ENCODE measurements around the gene THOC6. TPM values are rescaled to one million over a fixed set of nuclear protein-coding genes. Genes with fewer than 3 reads are reported as not detected.
A peak's percentile ranks its signal among the peaks of the same experiment; 100 is the strongest.

The THOC6 gene
- polyA plus RNA-seq, 2 of the 4 experiments (the other 2 are of a cell fraction): 32.5 to 53.2 TPM

- no peak for TF ChIP-seq BCL3 (IDR thresholded peaks at IDR 0.05)
- no peak for TF ChIP-seq HMGXB4 (CRISPR knock-in tag; IDR thresholded peaks at IDR 0.05; ENCODE audit: borderline replicate concordance)
These were observed 22.5 kb upstream of the THOC6 start (continued) for GRCh38 chr16:3001316-3001715.

GRCh38 chr16:3003582-3004270 is 20.1 kb upstream of the THOC6 start:
- Histone ChIP-seq H3K4me2 (peak overlapping the region; percentile 100), H3K4me1 (peaks cover 15% of the 10 kb centered on the region; the same call in 2 of the 3 replicates), H3K4me3 (peak overlapping the region; percentile 65), H3K27ac (peak overlapping the region; percentile 76 to 87; a peak in 5 of 6 replicates), H3K9me3 (no peaks in the 10 kb centered on the region)
- ChIA-PET CTCF (interaction anchor here (0.6 to 14.8 kb wide), 25 partner anchors 8 to 1278 kb away, joined by 3 to 214 read pairs (median 4); partner anchors contain the start of genes CLDN6, HCFC1R1, THOC6 and TNFRSF12A), POLR2A (interaction anchor here (1.7 to 9.6 kb wide), 2 partner anchors 18 to 25 kb away, joined by 7 to 107 read pairs; partner anchors contain the start of genes HCFC1R1, THOC6 and TNFRSF12A)
- ATAC-seq (peak; percentile 96 to 98), DNase-seq (ENCODE audit: low read depth in 1 of 2, low spot score in 1 of 2) (peak; percentile 99 to 100), FAIRE-seq (peak; percentile 88)
- no peak for TF ChIP-seq ZNF302 (CRISPR knock-in tag; IDR thresholded peaks at IDR 0.05)
- no peak for TF ChIP-seq KDM5A (IDR thresholded peaks at IDR 0.05)
- TF ChIP-seq SMC3 (IDR thresholded peaks at IDR 0.05): peak; percentile 62
- no peak for TF ChIP-seq PHF8 (IDR thresholded peaks at IDR 0.05; ENCODE audit: borderline replicate concordance, low read depth)
- TF ChIP-seq CEBPB (IDR thresholded peaks at IDR 0.05): no peak
- TF ChIP-seq HOXA7 (CRISPR knock-in tag; IDR thresholded peaks at IDR 0.05): no peak
- no peak for TF ChIP-seq BCL3 (IDR thresholded peaks at IDR 0.05)
- no peak for TF ChIP-seq KDM1A (IDR thresholded peaks at IDR 0.05; ENCODE audit: low read depth)
- TF ChIP-seq TFCP2L1 (CRISPR knock-in tag; IDR thresholded peaks at IDR 0.05): no peak
- TF ChIP-seq JUNB (IDR thresholded peaks at IDR 0.05): no peak
- no peak for TF ChIP-seq HEYL (CRISPR knock-in tag; IDR thresholded peaks at IDR 0.05)
- no peak for TF ChIP-seq NPAS2 (CRISPR knock-in tag; IDR thresholded peaks at IDR 0.05; ENCODE audit: borderline replicate concordance)
- peak; percentile 43; the same call in 1 of the 2 replicates for TF ChIP-seq USF2 (IDR thresholded peaks at IDR 0.05)
- no peak for TF ChIP-seq ZSCAN20 (CRISPR knock-in tag; IDR thresholded peaks at IDR 0.05)
- peak; percentile 71 for TF ChIP-seq CTCF (IDR thresholded peaks at IDR 0.05)
- peak; percentile 76 for TF ChIP-seq PBX3 (IDR thresholded peaks at IDR 0.05)
- TF ChIP-seq ZC3H11A (IDR thresholded peaks at IDR 0.05): no peak
- TF ChIP-seq MAFK (IDR thresholded peaks at IDR 0.05; ENCODE audit: partially characterized antibody): no peak
- TF ChIP-seq RAD21 (conservative IDR thresholded peaks at IDR 0.05 in 1 of 2, IDR thresholded peaks at IDR 0.05 in 1 of 2): peak; percentile 74 to 85
- TF ChIP-seq RFX5 (IDR thresholded peaks at IDR 0.05): peak; percentile 78; the same call in 1 of the 2 replicates
- 0 out of 2 replicates have a peak, but pooled peaks have one; percentile 26 for TF ChIP-seq POLR2A (IDR thresholded peaks at IDR 0.05; ENCODE audit: low read length)
- no peak for TF ChIP-seq ZFP36 (IDR thresholded peaks at IDR 0.05; ENCODE audit: borderline replicate concordance, partially characterized antibody)
- no peak for TF ChIP-seq JUN (IDR thresholded peaks at IDR 0.05)
- no peak for TF ChIP-seq ESRRA (IDR thresholded peaks at IDR 0.05; ENCODE audit: borderline replicate concordance, low read length)
- TF ChIP-seq NFE2L2 (conservative IDR thresholded peaks at IDR 0.05; ENCODE audit: low read length): no peak
- peak; percentile 58; the same call in 1 of the 2 replicates for TF ChIP-seq MAX (IDR thresholded peaks at IDR 0.05)
- WGBS (ENCODE audit: missing lambda C conversion rate): 9% methylated on average over 42 of the region's 58 CpGs
